GM18499 (cell line): ENCODE data around the gene MICAL3.
"Not testable (repeated sequence)": the region's sequence is repeated elsewhere in the genome, so short reads cannot be mapped to it uniquely, and the experiment has no call there.

Experiments
- ATAC-seq: cut with Tn5 transposase; IDR thresholded peaks from one replicate; pipeline ENCODE4 v1.9.1; 2021; ENCODE audit warnings: moderate number of reproducible peaks; ENCODE audit not compliant: insufficient read depth, unreplicated experiment

Gene MICAL3

DNA sequence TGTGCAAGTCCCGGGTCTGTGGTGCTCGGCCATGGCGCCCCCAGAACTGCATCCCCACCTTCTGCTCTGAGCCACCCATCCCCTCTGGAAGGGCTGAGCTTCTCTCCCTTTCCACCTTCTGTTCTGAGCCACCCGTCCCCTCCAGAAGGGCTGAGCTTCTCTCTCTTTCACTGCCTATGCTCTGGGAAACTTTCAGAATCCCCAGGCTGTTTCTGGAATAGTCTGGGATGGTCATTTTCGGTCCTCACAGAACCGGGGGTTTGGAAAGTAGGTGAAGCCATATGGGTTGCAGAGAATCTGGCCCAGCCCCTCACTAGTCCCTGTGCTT is 246.7 kb downstream of the MICAL3 start:
- ATAC-seq = no peak

DNA sequence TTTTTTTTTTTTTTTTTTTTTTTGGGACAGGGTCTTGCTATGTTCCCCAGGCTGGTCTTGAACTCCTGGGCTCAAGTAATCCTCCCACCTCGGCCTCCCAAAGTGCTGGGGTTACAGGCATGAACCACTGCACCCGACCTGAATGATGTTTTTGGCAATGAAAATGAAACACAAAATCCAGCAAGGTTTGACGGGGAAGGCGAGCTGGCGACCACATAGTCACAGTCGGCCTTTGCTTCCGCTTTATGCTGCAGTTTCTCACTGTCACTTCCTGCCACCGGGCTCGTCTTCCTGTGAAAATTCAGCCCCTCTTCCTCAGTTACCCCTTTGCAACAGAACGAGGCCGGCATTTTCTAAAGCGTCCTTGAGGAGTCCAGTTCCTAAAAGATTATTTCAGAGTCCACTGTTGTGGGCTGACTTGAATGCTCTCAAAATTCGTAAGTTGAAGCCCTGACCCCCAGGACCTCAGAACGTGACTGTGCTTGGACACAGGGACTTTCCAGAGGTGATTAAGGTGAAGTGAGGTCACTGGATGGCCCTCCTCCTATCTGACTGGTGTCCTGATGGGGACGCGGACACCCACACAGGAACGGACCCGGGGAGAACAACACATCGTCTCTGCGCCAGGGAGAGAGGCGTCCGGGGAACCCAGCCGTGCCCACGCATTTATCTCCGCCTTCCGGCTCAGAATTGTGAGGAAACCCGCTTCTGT is 247.2 kb downstream of the MICAL3 start:
- no peak for ATAC-seq

GRCh38 chr22:17775781-17776465 is 248.4 kb downstream of the MICAL3 start:
- no peak for ATAC-seq

GRCh38 chr22:17774926-17775685 is 249.3 kb downstream of the MICAL3 start:
- no peak for ATAC-seq

GRCh38 chr22:17774206-17774925 is 250.0 kb downstream of the MICAL3 start, which contains the start of gene BID:
TSS of gene BID (minus strand) at chr22:17774469. CDS start at chr22:17750116, 24,353 bp downstream.
- ATAC-seq = no peak

- ATAC-seq = no peak
Measured at GRCh38 chr22:17773606-17774205, 250.7 kb downstream of the MICAL3 start.

- no peak for ATAC-seq
Measured at GRCh38 chr22:17772958-17773605, 251.3 kb downstream of the MICAL3 start.

DNA sequence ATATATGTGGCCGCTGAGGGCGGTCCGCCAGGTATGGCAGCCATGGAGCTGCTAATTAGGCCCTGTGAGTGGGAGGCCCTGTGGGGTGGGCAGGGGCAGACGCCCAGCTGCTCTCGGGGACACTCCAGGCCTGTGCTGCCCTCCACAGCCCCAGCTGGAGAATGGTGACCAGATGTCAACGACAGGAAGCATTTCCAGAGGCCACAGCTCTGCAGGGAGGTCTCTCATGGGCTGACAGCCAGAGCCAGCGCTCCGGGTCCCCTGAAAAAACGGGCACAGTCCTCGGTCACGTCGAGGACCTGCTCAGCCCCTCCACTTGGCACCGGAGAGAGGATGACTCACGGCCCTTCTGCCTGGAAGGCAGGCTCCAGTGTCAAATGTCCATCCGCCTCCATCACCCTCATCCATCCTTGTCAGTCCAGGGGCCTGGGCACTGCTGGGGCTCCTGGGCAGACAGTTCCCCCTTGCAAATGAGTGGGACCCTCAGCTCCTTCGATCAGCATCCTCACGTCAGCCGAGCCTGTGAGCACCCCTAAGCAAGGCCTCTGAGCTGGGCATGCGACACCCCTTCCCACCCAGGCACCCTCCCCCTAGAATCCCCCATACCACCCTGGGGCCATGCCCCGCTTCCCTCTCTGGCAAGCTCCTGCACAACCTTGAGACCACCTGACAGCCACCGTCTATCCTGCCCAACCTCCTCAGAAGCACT is 252.0 kb downstream of the MICAL3 start:
- ATAC-seq = no peak

DNA sequence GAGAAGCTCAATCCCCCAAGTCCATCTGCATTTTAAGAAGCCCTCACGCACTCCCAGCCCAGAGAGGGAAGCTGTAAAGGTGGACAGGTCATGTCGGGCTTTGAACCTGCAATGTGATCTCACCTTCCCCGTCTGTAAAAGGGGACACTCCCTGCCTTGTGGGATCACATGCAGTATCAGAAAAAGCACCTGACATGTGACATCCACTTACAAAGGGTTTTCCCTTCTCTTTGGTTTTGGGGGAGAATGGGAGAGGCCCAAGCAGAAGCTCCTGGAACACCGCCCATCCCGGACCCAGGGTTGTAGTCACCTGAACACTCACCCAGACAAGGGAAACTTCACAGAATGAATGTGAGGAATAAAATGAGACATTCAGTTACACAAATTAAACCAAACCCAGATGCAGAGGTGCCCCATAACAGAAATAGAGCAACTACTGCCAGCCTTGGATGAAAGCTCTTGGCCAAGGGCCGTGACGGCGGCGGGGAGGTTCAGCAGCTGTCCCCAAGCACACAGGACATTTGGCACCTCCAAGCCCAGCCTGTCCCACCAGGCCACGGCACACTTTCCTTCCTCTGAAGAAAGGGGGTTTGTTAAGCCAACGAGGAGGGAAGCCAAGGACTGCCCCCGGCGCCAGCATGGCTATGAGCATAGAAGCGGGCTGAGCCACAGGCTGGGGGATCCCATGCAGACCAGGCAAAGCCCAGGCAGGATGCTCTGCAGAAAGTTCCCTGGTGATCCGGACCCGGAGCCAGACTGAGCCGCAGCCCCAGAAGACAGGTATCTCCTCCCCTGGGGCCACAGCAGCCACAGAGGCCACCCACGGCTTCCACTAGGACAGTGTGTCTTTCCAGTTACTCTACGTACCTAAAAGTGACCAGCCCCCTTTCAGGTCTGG is 253.9 kb downstream of the MICAL3 start:
- ATAC-seq = no peak

DNA sequence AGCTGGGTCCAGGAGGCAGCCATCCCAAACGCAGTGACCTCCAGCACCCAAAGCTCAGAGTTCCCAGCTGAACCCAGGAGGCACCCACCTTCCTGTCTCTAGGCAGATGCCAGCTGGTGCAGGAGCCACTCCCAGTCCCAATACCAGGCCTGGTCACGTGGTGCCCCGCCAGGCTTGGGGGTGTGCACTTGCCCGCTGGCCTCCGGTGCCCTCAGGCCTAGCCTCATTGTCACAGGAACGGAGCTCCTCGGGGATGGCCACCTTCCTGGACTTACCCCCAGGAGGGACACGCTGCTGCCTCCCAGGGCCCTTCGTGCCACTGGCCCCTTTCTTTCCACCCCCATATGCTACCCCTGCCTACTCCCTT is 254.7 kb downstream of the MICAL3 start:
- no peak for ATAC-seq

- no peak for ATAC-seq
Measured at GRCh38 chr22:17769013-17769715, 255.2 kb downstream of the MICAL3 start.

- no peak for ATAC-seq
Measured at GRCh38 chr22:17767233-17768065, 256.9 kb downstream of the MICAL3 start.

- not testable (repeated sequence) for ATAC-seq
Measured at GRCh38 chr22:17764852-17765251, 259.5 kb downstream of the MICAL3 start.

GRCh38 chr22:17764036-17764435 is 260.3 kb downstream of the MICAL3 start:
- no peak for ATAC-seq

DNA sequence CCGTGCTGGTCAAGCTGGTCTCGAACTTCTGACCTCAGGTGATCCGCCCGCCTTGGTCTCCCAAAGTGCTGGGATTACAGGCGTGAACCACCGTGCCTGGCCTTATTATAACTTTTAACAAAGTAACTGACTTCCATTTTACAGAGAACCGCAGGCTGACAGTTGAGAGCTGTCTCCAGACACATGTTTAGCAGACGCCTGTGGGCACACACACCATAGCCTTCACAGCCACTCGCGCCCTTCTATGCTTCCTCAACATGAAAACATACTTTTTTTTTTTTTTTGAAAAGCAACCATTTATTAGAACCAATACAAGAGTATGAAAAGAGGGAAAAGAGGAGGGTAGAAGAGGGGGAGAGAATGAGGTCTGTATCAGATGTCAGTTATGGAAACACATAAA is 260.9 kb downstream of the MICAL3 start:
- ATAC-seq = not testable (repeated sequence)

DNA sequence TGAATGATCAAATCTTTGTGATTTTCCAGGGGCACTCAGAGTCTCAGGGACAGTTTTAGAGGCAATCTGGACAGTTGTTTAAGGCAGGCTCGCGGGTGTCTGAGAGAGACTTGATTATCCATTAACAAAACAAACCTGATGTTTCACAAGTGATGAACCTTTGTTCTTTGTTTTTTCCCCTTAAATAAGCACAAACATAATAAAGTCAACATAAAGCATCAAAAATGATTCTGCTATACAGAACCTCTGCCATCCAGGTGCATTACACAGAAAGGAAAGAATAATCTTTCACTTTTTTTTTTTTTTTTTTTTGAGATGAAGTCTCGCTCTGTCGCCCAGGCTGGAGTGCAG is 263.2 kb downstream of the MICAL3 start:
- no peak for ATAC-seq
